BE2C (cell line): ENCODE results near the gene USP17L30. TPM values are rescaled to one million over a fixed set of nuclear protein-coding genes. Genes with fewer than 3 reads are reported as not detected.
"Not testable (repeated sequence)": the region's sequence is repeated elsewhere in the genome, so short reads cannot be mapped to it uniquely, and the experiment has no call there.

Source experiments
- DNase-seq: peaks from one replicate; pipeline ENCODE4 v3.0.0-alpha.2; 2020
- H3K27me3 ChIP-seq: fragments of 250-450 bp; sonication (Bioruptor Pico); 2 replicates; pipeline ENCODE4 v1.5.1; 2020; ENCODE audit warnings: mild to moderate bottlenecking
- H3K36me3 ChIP-seq: fragments of 250-450 bp; sonication (Bioruptor Pico); 2 replicates; pipeline ENCODE4 v1.5.1; 2020; ENCODE audit warnings: mild to moderate bottlenecking
- H3K4me1 ChIP-seq: fragments of 250-450 bp; sonication (Bioruptor Pico); 2 replicates; pipeline ENCODE4 v1.5.1; 2020
- H3K4me3 ChIP-seq: 2 replicates; pipeline ENCODE4 v1.5.1; 2011; ENCODE audit warnings: low read depth, low read length
- H3K9me3 ChIP-seq: fragments of 250-450 bp; sonication (Bioruptor Pico); 2 replicates; pipeline ENCODE4 v1.5.1; 2020
- CTCF ChIP-seq: IDR thresholded peaks from 2 replicates; pipeline ENCODE4 v1.5.1; 2012; ENCODE audit warnings: mild to moderate bottlenecking, low read depth, low read length
- polyA plus RNA-seq: library from polyadenylated mRNA; unstranded; fragments of >200 nt; gene quantifications from one replicate; pipeline ENCODE4 v1.2.1, GENCODE V29; 2012; ENCODE audit warnings: low read depth, missing spikeins; ENCODE audit not compliant: insufficient read length, insufficient read depth

USP17L30 gene
- polyA plus RNA-seq = not detected

- not testable (repeated sequence) for H3K4me1 ChIP-seq, DNase-seq, H3K4me3 ChIP-seq, H3K36me3 ChIP-seq, H3K9me3 ChIP-seq, H3K27me3 ChIP-seq
Observed at GRCh38 chr4:9362829-9363228, at the start of gene USP17L30. Gene USP17L30, plus strand, starts transcription at chr4:9363129. Its CDS starts 0 bp downstream, at chr4:9363129.

GRCh38 chr4:9324191-9324590, 38.7 kb upstream of the USP17L30 start:
- H3K27me3 ChIP-seq, H3K4me1 ChIP-seq, H3K36me3 ChIP-seq, H3K9me3 ChIP-seq, H3K4me3 ChIP-seq, DNase-seq: not testable (repeated sequence)

GRCh38 chr4:9324865-9325264, 38.1 kb upstream of the USP17L30 start, which contains the start of gene USP17L24:
Gene USP17L24, plus strand, starts transcription at chr4:9325165. Its CDS starts 0 bp downstream, at chr4:9325165.
- H3K9me3 ChIP-seq, H3K4me1 ChIP-seq: not testable (repeated sequence)

GRCh38 chr4:9329611-9330010, 33.3 kb upstream of the USP17L30 start, which contains the start of gene USP17L25:
Gene USP17L25, plus strand, starts transcription at chr4:9329911. Its CDS starts 0 bp downstream, at chr4:9329911.
- not testable (repeated sequence) for H3K4me1 ChIP-seq, DNase-seq, H3K36me3 ChIP-seq, H3K9me3 ChIP-seq, H3K27me3 ChIP-seq, H3K4me3 ChIP-seq

More at GRCh38 chr4:9324865-9325264, 38.1 kb upstream of the USP17L30 start, which contains the start of gene USP17L24:
- not testable (repeated sequence) for H3K36me3 ChIP-seq, H3K27me3 ChIP-seq, H3K4me3 ChIP-seq, DNase-seq

- not testable (repeated sequence) for H3K36me3 ChIP-seq, DNase-seq, H3K4me1 ChIP-seq, H3K9me3 ChIP-seq, H3K4me3 ChIP-seq, H3K27me3 ChIP-seq
Observed at GRCh38 chr4:9334358-9334757, 28.6 kb upstream of the USP17L30 start, which contains the start of gene USP17L26. Gene USP17L26, plus strand, starts transcription at chr4:9334658. Its CDS starts 0 bp downstream, at chr4:9334658.

GRCh38 chr4:9339103-9339502, 23.8 kb upstream of the USP17L30 start, which contains the start of gene USP17L5:
Gene USP17L5, plus strand, starts transcription at chr4:9339403. Its CDS starts 0 bp downstream, at chr4:9339403.
- H3K4me1 ChIP-seq, H3K9me3 ChIP-seq, DNase-seq, H3K36me3 ChIP-seq, H3K27me3 ChIP-seq, H3K4me3 ChIP-seq: not testable (repeated sequence)

- H3K4me1 ChIP-seq, DNase-seq, H3K4me3 ChIP-seq: not testable (repeated sequence)
Observed at GRCh38 chr4:9343848-9344247, 19.1 kb upstream of the USP17L30 start, which contains the start of gene USP17L27. Gene USP17L27, plus strand, starts transcription at chr4:9344148. Its CDS starts 0 bp downstream, at chr4:9344148.

GRCh38 chr4:9348593-9348992, 14.3 kb upstream of the USP17L30 start, which contains the start of gene USP17L28:
Gene USP17L28, plus strand, starts transcription at chr4:9348893. Its CDS starts 0 bp downstream, at chr4:9348893.
- DNase-seq, H3K9me3 ChIP-seq, H3K36me3 ChIP-seq, H3K27me3 ChIP-seq, H3K4me1 ChIP-seq, H3K4me3 ChIP-seq: not testable (repeated sequence)

More at GRCh38 chr4:9343848-9344247, 19.1 kb upstream of the USP17L30 start, which contains the start of gene USP17L27:
- not testable (repeated sequence) for H3K9me3 ChIP-seq, H3K36me3 ChIP-seq, H3K27me3 ChIP-seq

GRCh38 chr4:9350866-9351265, 12.1 kb upstream of the USP17L30 start:
- H3K4me1 ChIP-seq, H3K4me3 ChIP-seq, H3K9me3 ChIP-seq, H3K27me3 ChIP-seq, H3K36me3 ChIP-seq: not testable (repeated sequence)
- peak; percentile 33 for DNase-seq

- H3K36me3 ChIP-seq = not testable (repeated sequence)
Observed at GRCh38 chr4:9353338-9353737, 9.6 kb upstream of the USP17L30 start, which contains the start of gene USP17L29. Gene USP17L29, plus strand, starts transcription at chr4:9353638. Its CDS starts 0 bp downstream, at chr4:9353638.

GRCh38 chr4:9379881-9380280, 17.0 kb downstream of the USP17L30 start:
- not testable (repeated sequence) for H3K9me3 ChIP-seq, DNase-seq, H3K4me3 ChIP-seq

More at GRCh38 chr4:9353338-9353737, 9.6 kb upstream of the USP17L30 start, which contains the start of gene USP17L29:
- DNase-seq, H3K4me3 ChIP-seq, H3K4me1 ChIP-seq, H3K27me3 ChIP-seq, H3K9me3 ChIP-seq: not testable (repeated sequence)

GRCh38 chr4:9381012-9381534, 18.1 kb downstream of the USP17L30 start:
- peak; percentile 27 for TF ChIP-seq CTCF
- peak; percentile 48 for DNase-seq
- not testable (repeated sequence) for H3K9me3 ChIP-seq, H3K36me3 ChIP-seq, H3K4me1 ChIP-seq, H3K27me3 ChIP-seq
- peak overlapping the region; percentile 48 for H3K4me3 ChIP-seq

More at GRCh38 chr4:9379881-9380280, 17.0 kb downstream of the USP17L30 start:
- not testable (repeated sequence) for H3K36me3 ChIP-seq, H3K27me3 ChIP-seq, H3K4me1 ChIP-seq
